Adrenal gland (tissue), 12 donors: Measurements from ENCODE around the gene ASMTL. TPM values are rescaled to one million over a fixed set of nuclear protein-coding genes. Genes with fewer than 3 reads are reported as not detected.
"Not testable (repeated sequence)": the region's sequence is repeated elsewhere in the genome, so short reads cannot be mapped to it uniquely, and the experiment has no call there.

Experiments
- DNase-seq, 7 donors: peaks; one replicate each; pipeline ENCODE4 v3.0.0-alpha.2; 2019 to 2020
- H3K27ac ChIP-seq, 5 donors: fragments of 200-600 bp; sonication (generic) in 4 of 5; 1 replicate in 3 of 5; 2 replicates in 2 of 5; pipeline versions ENCODE4 v1.5.1 to v1.8.0; 2016 to 2020; ENCODE audit warnings: mild to moderate bottlenecking in 1 of 5
- H3K27me3 ChIP-seq: fragments of 200-600 bp; 2 replicates; pipeline ENCODE4 v1.8.0; 2021
- H3K36me3 ChIP-seq, 2 donors: fragments of 200-600 bp; replicated peaks in 1 of 2; 1 replicate in 1 of 2; 2 replicates in 1 of 2; pipeline versions ENCODE4 v1.5.1 to v1.8.0; 2018 to 2022
- H3K4me1 ChIP-seq, 2 donors: fragments of 200-600 bp; replicated peaks in 1 of 2; 1 replicate in 1 of 2; 2 replicates in 1 of 2; pipeline versions ENCODE4 v1.5.1 to v1.8.0; 2018 to 2021
- H3K4me3 ChIP-seq, 4 donors: fragments of 200-600 bp; sonication (generic) in 3 of 4; one replicate each; pipeline ENCODE4 v1.5.1; 2016 to 2018
- H3K9me3 ChIP-seq, 3 donors: fragments of 200-600 bp; sonication (generic) in 1 of 3; replicated peaks in 1 of 3; 1 replicate in 2 of 3; 2 replicates in 1 of 3; pipeline versions ENCODE4 v1.5.1 to v1.8.0; 2016 to 2021
- CTCF ChIP-seq, 6 experiments: fragments of 450-650 bp in 4 of 6; fragments of 200-600 bp in 2 of 6; sonication (generic) in 1 of 6; IDR thresholded peaks; 1 replicate in 5 of 6; 2 replicates in 1 of 6; pipeline versions ENCODE4 v1.5.1 to v1.8.0; 2016 to 2021; ENCODE audit warnings: antibody characterized with exemption in 6 of 6, mild to moderate bottlenecking in 2 of 6, moderate library complexity in 1 of 6
- POLR2A ChIP-seq, 2 donors: fragments of 450-650 bp; IDR thresholded peaks; one replicate each; pipeline ENCODE4 v1.6.1; 2017; ENCODE audit warnings: antibody characterized with exemption in 2 of 2, mild to moderate bottlenecking in 2 of 2, moderate library complexity in 1 of 2
- WGBS, 4 donors: extraction: QIAGEN DNeasy Blood & Tissue Kit in 2 of 4; methylation state at CpG; one replicate each; pipeline versions ENCODE4 v1.1.5 to v1.1.7; 2013 to 2017; 5-methylcytosine and 5-hydroxymethylcytosine counted together
- intact Hi-C, 2 donors: fragments of 100-400 bp; cut with DNase I; formaldehyde crosslinking; loops; one replicate each; pipeline versions ENCODE4 v1.14.1 to v1.15.0; 2022 to 2023
- polyA plus RNA-seq, 3 donors: library from polyadenylated mRNA; stranded (reverse); fragments of 200-250 nt in 2 of 3; fragments of 350-450 nt in 1 of 3; fragmentation: Illumina TruSeq in 1 of 3; extraction: RNeasy Lipid Tissue Mini Kit (QIAGEN cat#74804) in 1 of 3; gene quantifications; one replicate each; pipeline ENCODE4 v1.2.3, GENCODE V29; 2013 to 2014
- total RNA-seq, 9 donors: library from RNA; depleted of rRNA in 4 of 9; stranded (reverse); fragments of >200 nt in 4 of 9; fragments of 120-200 nt in 1 of 9; fragmentation: NEBNext Ultra II Directional in 1 of 9; extraction: Animal tissue kit (Norgen Biotek cat#: 25700) in 1 of 9; gene quantifications; one replicate each; pipeline versions ENCODE4 v1.1.0 to v1.2.4, GENCODE V29; 2013 to 2023
- donor health status: healthy with polysubstance abuse.
- donor health status: Bipolar disorder and iron deficiency.
- donor health status: DM: yes; HTN: yes; CAD: no.
- donor health status: DM: no; HTN: no; CAD: no.
- donor health status: DM: no; HTN: no; CAD: no.
- donor health status: DM: yes; HTN: yes; CAD: no.

ASMTL gene
- total and polyA plus RNA-seq, 12 donors, result 7.9 to 35.5 (median 30.9) TPM

- intact Hi-C loops, result no loop called here
- Histone ChIP-seq H3K27me3 (no peaks in the 10 kb centered on the region), H3K4me1 (no peaks in the 10 kb centered on the region), H3K36me3 (no peaks in the 10 kb centered on the region), H3K9me3 (no peaks in the 10 kb centered on the region), H3K4me3 (no peak overlapping the region), H3K27ac (no peak overlapping the region)
- WGBS, 4 donors, result 89 to 92% (median 91%) methylated on average over 4 of the region's 4 CpGs
- DNase-seq, result no peak
- TF ChIP-seq CTCF (IDR thresholded peaks at IDR 0.05) (no peak), POLR2A (IDR thresholded peaks at IDR 0.05) (no peak)
These were observed 84.4 kb downstream of the ASMTL start for GRCh38 chrX:1368385-1368698.

- DNase-seq, H3K4me3 ChIP-seq, H3K36me3 ChIP-seq, H3K4me1 ChIP-seq, H3K27ac ChIP-seq, H3K9me3 ChIP-seq, H3K27me3 ChIP-seq, intact Hi-C loops: not testable (repeated sequence)
- WGBS, 4 donors, result 93 to 96% methylated on average over 9 to 54 of the region's 63 CpGs; no CpG with 5 or more reads in 2 of the 4 donors
These were observed 86.3 kb downstream of the ASMTL start for GRCh38 chrX:1366363-1366762.

- 89 to 95% (median 91%) methylated on average over 2 of the region's 2 CpGs for WGBS, 4 donors
- Histone ChIP-seq H3K4me3 (no peak overlapping the region), H3K36me3 (no peaks in the 10 kb centered on the region), H3K27me3 (no peaks in the 10 kb centered on the region), H3K27ac (no peak overlapping the region), H3K9me3 (peaks cover 0 to 4% (median 0%) of the 10 kb centered on the region in 3 donors), H3K4me1 (no peaks in the 10 kb centered on the region)
- TF ChIP-seq POLR2A (IDR thresholded peaks at IDR 0.05) (no peak), CTCF (IDR thresholded peaks at IDR 0.05) (no peak)
- intact Hi-C loops, result no loop called here
- DNase-seq, result no peak
These were observed 90.8 kb downstream of the ASMTL start for GRCh38 chrX:1361910-1362309.

- H3K36me3 ChIP-seq, result no peaks in the 10 kb centered on the region
- no peaks in the 10 kb centered on the region for H3K4me1 ChIP-seq
- intact Hi-C loops, result no loop called here
- no peaks in the 10 kb centered on the region for H3K27me3 ChIP-seq
- 67 to 89% (median 81%) methylated on average over 11 to 12 of the region's 12 CpGs for WGBS, 4 donors
- no peak overlapping the region for H3K27ac ChIP-seq
- no peak for DNase-seq
- no peak overlapping the region for H3K4me3 ChIP-seq
- TF ChIP-seq POLR2A (IDR thresholded peaks at IDR 0.05) (no peak), CTCF (IDR thresholded peaks at IDR 0.05) (no peak)
- H3K9me3 ChIP-seq, result peaks cover 0 to 4% (median 0%) of the 10 kb centered on the region in 3 donors
These were observed 91.4 kb downstream of the ASMTL start for GRCh38 chrX:1361275-1361674.

GRCh38 chrX:1360171-1360570, 92.5 kb downstream of the ASMTL start:
- Histone ChIP-seq H3K4me3 (no peak overlapping the region), H3K9me3 (peaks cover 0 to 4% (median 0%) of the 10 kb centered on the region in 3 donors), H3K4me1 (no peaks in the 10 kb centered on the region), H3K36me3 (no peaks in the 10 kb centered on the region), H3K27me3 (no peaks in the 10 kb centered on the region), H3K27ac (no peak overlapping the region)
- 81 to 93% (median 85%) methylated on average over 2 of the region's 2 CpGs for WGBS, 4 donors
- TF ChIP-seq CTCF (IDR thresholded peaks at IDR 0.05), result no peak
- no peak for TF ChIP-seq POLR2A (IDR thresholded peaks at IDR 0.05)
- intact Hi-C loops, result no loop called here
- no peak for DNase-seq
